Activated T-helper 1 cell treated with Interleukin-2 at 50 U/mL for 16 hours (primary cell): Measurements from ENCODE around the gene FOXJ2.
"Not testable (repeated sequence)": the region's sequence is repeated elsewhere in the genome, so short reads cannot be mapped to it uniquely, and the experiment has no call there.

Experiments
- DNase-seq: peaks from one replicate; pipeline ENCODE4 v3.0.0-alpha.2; 2020; ENCODE audit warnings: low read depth

FOXJ2 gene

DNA sequence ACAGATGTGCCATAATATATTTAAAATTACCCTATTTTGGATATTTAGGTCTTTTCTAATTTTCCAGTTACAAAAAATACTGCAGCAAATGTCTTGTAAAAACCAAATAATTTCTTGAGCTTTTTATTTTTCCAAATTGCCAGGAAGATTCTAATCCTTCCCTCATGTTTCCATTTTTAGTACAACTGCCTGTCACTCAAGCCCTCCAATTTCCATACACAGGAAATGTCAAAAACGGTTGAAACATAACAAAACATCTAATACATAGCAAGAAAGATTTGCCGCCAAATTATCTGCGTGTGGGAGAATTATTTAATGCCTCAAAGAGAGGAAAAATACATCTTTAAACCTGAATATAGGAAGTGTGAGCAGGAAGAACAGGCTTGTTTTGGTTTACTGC, 2.3 kb upstream of the FOXJ2 start:
- DNase-seq: no peak

GRCh38 chr12:8031017-8031416, 1.5 kb upstream of the FOXJ2 start:
- DNase-seq: not testable (repeated sequence)

DNA sequence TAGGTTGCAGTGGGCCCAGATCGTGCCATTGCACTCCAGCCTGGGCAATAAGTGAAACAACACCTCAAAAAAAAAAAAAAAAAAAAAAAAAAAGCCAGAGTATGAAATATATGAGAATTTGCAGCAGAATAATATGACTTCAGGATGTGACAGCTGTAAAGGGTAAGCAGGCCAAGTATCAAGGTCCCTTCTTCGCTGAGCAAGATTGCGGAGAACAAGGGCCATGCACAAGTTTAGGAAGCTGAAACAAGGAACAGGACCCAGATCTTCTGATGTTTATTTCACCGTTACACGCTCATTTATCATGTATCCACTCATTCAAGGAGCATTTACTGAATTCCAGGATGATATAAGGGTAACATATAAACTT, 659 bp upstream of the FOXJ2 start:
- no peak for DNase-seq

- DNase-seq: no peak
Measured at GRCh38 chr12:8033153-8034044, 883 bp downstream of the FOXJ2 start.

GRCh38 chr12:8034802-8035201, 2.3 kb downstream of the FOXJ2 start:
- no peak for DNase-seq

- DNase-seq: no peak
Measured at GRCh38 chr12:8035440-8036010, 3.0 kb downstream of the FOXJ2 start.

DNA sequence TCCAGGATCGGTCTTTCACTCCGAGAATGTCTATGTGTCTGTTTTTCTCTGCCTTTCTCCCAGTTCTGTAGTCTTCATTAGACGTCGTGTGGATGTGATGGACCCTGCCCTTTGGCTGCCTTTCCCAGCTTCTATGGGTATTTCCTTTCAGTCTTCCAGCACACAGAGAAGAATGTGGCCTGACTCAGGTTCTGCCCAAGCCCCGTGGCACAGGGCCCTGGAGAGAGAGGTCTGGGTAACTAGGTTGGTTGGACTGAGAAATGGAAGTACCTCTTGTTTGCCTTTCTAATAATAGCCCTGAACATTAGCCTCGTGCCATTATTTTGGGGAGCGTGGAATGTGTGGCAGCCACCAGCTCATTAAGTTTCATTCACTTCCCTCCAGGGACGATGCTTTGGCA, 3.8 kb downstream of the FOXJ2 start:
- no peak for DNase-seq

- DNase-seq: no peak
Measured at GRCh38 chr12:8037046-8037663, 4.6 kb downstream of the FOXJ2 start.

GRCh38 chr12:8037947-8038346, 5.4 kb downstream of the FOXJ2 start:
- DNase-seq: no peak

DNA sequence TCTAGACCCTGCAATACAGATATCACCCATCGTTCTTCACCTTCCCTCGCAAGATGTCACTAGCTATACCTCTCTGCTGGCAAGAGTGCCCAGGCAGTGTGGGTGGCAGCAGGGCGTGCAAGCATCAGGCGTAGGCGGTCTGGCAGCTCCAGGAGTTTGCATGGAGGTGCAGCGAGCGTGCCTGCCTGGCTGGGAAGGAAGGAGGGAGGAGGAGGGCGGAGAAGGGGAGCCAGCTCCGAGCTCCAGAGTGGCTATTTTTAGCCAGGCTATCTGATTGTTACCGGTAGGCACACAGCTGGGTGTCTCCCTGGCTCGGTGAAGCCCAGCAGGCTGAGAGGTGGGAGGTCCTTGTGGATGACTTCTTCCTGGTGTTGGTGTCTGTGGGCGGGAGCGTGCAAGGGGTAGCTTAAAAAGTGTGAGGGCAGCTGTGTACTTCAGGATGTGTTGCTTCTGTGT, 6.2 kb downstream of the FOXJ2 start:
- DNase-seq: no peak

DNA sequence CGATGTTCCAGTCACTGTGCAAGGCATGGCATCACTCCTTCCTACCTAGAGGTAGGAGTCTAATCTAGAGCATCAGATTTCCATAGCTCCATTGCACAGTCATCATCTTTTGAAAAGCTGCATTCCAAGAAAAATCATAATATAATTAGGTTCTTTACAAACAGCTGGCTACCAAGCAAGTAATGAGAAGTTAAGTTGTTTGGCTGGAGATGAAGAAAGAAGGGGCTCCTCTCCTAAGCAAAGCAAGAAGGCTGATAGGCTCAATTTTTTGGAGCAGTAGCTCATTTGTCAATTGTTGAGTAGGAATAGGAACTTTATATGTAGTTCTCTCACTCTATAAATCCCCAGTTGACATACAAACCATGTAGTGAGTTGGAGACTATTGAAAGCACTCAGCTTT, 8.3 kb downstream of the FOXJ2 start:
- DNase-seq: no peak

GRCh38 chr12:8045952-8046944, 13.7 kb downstream of the FOXJ2 start:
- DNase-seq: peak; percentile 63

- DNase-seq: no peak
Measured at GRCh38 chr12:8047842-8048241, 15.3 kb downstream of the FOXJ2 start.

DNA sequence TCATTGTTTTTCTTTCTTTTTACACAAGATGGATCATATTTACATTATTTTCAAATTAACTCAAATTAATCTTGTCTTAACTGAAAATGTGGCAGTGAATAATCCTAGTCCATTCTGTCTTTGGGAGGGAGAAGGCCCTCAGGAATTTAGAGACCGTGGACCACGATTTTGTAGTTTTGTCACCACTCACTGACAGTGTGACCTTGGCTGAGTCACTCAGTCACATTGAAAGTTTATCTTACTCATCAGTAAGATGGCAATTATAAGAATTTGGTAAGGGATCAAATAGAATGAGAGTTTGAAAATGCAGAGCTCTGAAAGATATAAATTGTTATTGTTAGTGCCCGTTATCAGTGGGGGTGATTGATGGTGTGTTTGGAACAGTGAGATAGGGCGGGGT, 16.4 kb downstream of the FOXJ2 start:
- no peak for DNase-seq

DNA sequence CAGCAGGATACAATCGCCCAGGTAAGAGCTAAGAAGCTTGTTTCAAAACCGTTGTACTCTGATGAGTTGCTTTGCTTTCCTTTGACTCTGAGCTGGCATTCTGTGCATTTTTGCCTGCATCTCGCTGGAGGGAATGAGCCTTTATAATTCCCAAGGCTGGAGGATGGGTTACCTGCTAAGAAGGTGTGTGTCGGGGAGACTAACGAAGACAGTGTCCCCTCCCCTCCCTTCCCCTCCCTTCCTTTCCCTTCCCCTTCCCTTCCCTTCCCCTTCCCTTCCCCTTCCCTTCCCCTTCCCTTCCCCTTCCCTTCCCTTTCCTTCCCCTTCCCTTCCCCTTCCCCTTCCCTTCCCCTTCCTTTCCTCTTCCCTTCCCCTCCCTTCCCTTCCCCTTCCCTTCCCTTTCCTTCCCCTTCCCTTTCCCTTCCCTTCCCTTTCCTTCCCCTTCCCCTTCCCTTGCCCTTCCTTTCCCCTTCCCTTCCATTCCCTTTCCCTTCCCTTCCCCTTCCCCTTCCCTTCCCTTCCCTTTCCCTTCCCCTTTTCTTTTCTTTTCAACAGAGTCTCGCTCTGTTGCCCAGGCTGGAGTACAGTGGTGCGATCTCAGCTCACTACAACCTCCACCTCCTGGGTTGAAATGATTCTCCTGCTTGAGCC, 18.2 kb downstream of the FOXJ2 start:
- no peak for DNase-seq

DNA sequence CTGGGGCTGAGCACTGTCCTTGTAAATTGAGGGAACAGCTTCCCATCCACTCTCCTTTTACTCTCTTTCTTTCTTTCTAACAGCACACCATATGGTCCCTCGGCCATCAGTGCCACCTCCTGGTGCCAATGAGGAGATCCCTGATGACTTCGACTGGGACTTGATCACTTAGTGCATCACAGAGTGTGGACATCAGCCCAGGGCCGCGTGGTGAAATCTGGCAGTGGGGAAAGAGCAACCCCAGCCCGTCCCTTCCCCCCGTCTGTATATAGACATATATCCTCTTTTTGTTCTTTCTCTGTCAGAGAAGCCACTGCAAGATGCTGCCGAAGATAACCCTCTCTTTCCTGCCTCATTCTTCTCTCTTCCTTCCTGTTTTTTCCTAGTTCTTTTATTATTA, 20.2 kb downstream of the FOXJ2 start:
- DNase-seq: no peak

DNA sequence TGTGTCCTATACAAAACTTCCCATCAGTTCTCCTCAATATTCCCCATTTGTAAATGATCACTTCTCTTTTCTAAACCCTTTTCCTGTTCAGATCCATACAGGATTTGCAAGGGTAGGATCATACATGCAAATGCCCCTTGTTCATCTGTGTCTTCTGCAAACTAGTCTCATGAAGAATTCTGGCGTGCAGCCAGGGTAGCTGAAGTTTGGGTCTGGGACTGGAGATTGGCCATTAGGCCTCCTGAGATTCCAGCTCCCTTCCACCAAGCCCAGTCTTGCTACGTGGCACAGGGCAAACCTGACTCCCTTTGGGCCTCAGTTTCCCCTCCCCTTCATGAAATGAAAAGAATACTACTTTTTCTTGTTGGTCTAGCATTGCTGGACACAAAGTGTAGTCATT, 22.3 kb downstream of the FOXJ2 start:
- DNase-seq: no peak

DNA sequence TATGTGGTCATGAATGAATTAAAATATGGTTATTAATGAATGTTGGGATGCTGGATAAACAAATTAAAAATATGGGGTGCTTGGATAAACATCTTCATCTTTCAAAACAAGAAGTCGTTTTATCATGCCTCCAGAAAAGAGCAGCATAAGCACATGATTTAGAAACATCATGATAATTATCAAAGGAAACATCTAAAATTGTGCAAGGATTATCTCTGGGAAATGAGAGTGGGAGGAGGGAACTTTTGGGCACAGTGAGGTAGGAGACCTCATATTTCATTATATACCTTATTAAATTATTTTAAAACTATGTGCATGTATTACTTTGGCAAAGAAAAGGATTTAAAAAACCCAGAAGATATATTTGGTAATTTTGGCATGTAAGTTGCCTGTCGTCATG, 24.8 kb downstream of the FOXJ2 start:
- no peak for DNase-seq

DNA sequence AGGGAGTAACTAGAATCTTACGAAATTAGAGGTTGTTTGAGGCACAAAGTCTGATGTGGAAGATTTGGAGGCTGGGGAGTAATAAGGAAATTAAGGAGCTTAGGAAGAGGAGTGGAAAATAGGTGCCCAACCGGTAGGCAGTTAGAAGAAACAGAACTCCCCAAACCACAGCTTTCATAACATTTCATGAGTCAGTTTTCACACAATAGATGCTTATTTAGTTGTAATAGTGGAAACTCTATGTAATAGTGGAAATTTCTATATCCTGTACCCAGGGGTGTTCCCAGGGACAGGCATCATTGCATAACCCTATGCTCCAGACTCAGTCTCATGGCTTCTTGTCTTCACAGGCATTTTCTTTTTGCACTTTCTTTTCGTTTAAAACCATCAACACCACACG, 25.3 kb downstream of the FOXJ2 start:
- no peak for DNase-seq

DNA sequence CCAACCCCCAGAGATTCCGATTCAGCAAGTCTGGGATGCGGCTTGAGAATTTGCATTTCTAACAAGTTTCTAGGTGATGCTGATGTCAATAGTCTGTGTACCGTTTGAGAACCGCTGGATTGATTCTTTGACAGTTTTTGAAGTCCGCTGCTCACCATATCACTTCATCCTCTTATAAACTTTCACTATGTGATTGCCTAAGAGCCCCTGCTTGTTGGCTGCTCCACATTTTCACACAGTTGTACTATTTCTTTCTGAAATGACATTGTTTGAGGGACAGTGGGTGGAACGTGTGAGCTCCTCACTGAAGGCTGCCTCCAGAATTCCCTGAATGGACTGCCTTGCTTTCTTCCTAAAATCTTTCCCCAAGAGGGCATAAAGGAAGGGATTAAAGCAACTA, 26.0 kb downstream of the FOXJ2 start:
- no peak for DNase-seq

GRCh38 chr12:8064131-8064530, 31.6 kb downstream of the FOXJ2 start:
- DNase-seq: no peak
